Upper lobe of left lung (tissue), 6 donors: ENCODE measurements around the gene N4BP2L2. TPM values are rescaled to one million over a fixed set of nuclear protein-coding genes. Genes with fewer than 3 reads are reported as not detected.

ENCODE experiments used
- ATAC-seq, 2 donors: fragments of 200-7000 bp; cut with Tn5 transposase; one replicate each; pipeline ENCODE4 v1.9.1; 2022; ENCODE audit warnings: mild to moderate bottlenecking in 2 of 2, moderate library complexity in 2 of 2; ENCODE audit not compliant: low FRiP score in 2 of 2
- DNase-seq, 2 donors: peaks; one replicate each; pipeline ENCODE4 v3.0.0-alpha.2; 2019 to 2020
- H3K27ac ChIP-seq, 4 donors: fragments of 200-600 bp; sonication (generic); one replicate each; pipeline ENCODE4 v1.5.1; 2016 to 2019
- H3K27me3 ChIP-seq, 4 donors: fragments of 200-600 bp; sonication (generic); one replicate each; pipeline ENCODE4 v1.5.1; 2017 to 2019
- H3K36me3 ChIP-seq, 4 donors: fragments of 200-600 bp; sonication (generic); one replicate each; pipeline ENCODE4 v1.5.1; 2016 to 2019
- H3K4me1 ChIP-seq, 4 donors: fragments of 200-600 bp; sonication (generic); one replicate each; pipeline ENCODE4 v1.5.1; 2018 to 2019
- H3K4me3 ChIP-seq, 4 donors: fragments of 200-600 bp; sonication (generic); one replicate each; pipeline ENCODE4 v1.5.1; 2017 to 2019; ENCODE audit warnings: mild to moderate bottlenecking in 2 of 4, moderate library complexity in 1 of 4
- H3K9me3 ChIP-seq, 4 donors: fragments of 200-600 bp; sonication (generic); one replicate each; pipeline ENCODE4 v1.5.1; 2018 to 2019
- CTCF ChIP-seq, 6 experiments: fragments of 450-650 bp in 4 of 6; fragments of 200-600 bp in 2 of 6; sonication (generic) in 2 of 6; IDR thresholded peaks; one replicate each; pipeline ENCODE4 v1.5.1; 2016 to 2019; ENCODE audit warnings: antibody characterized with exemption in 6 of 6
- EP300 ChIP-seq, 4 donors: sonication (generic); formaldehyde crosslinking; IDR thresholded peaks; one replicate each; pipeline ENCODE4 v1.5.1; 2017; ENCODE audit warnings: antibody characterized with exemption in 4 of 4, control low read depth in 2 of 4
- POLR2A ChIP-seq, 4 donors: fragments of 450-650 bp; IDR thresholded peaks; one replicate each; pipeline ENCODE4 v1.5.1; 2016 to 2017; ENCODE audit warnings: antibody characterized with exemption in 4 of 4, mild to moderate bottlenecking in 2 of 4
- POLR2AphosphoS5 ChIP-seq, 2 donors: sonication (generic); formaldehyde crosslinking; IDR thresholded peaks; one replicate each; pipeline ENCODE4 v1.5.1; 2017; ENCODE audit warnings: antibody characterized with exemption in 2 of 2
- WGBS, 2 donors: methylation state at CpG; one replicate each; pipeline ENCODE4 v1.1.5; 2017 to 2018; 5-methylcytosine and 5-hydroxymethylcytosine counted together
- total RNA-seq, 6 donors: library from RNA; depleted of rRNA in 4 of 6; stranded (reverse); fragments of >200 nt in 4 of 6; gene quantifications; one replicate each; pipeline versions ENCODE4 v1.1.0 to v1.2.1, GENCODE V29; 2016 to 2021
- donor health status: DM: no; HTN: no; CAD: no; lungs with moderate emphysema.
- donor health status: DM: no; HTN: yes; CAD: no; lungs with severe emphysema.

Gene N4BP2L2
- total RNA-seq, 6 donors from 2014 or later: 93.7 to 583 (median 146) TPM

DNA sequence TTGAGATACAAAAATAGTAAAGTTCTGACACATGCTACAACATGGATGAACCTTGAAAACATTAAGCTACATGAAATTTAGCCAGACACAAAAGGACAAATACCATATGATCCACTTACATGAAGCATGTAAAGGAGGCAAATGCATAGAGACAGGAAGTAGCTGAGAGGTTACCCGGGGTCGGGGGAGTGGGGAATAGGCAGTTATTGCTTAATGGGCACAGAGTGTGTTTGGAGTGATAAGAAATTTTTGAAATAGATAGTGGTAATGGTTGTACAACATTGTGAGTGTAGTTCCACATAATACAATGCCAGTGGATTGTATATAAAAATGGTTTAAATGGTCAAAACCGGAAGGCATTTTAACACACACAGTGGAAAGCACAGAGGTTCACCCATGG is 115.0 kb downstream of the N4BP2L2 start:
- no peak overlapping the region for H3K4me3 ChIP-seq
- TF ChIP-seq CTCF (IDR thresholded peaks at IDR 0.05) (no peak), POLR2A (IDR thresholded peaks at IDR 0.05) (no peak), POLR2AphosphoS5 (IDR thresholded peaks at IDR 0.05) (no peak), EP300 (IDR thresholded peaks at IDR 0.05) (no peak)
- 63 to 75% methylated on average over 3 of the region's 3 CpGs for WGBS, 2 donors
- no peak overlapping the region for H3K27ac ChIP-seq
- H3K4me1 ChIP-seq: peaks cover 12 to 26% (median 17%) of the 10 kb centered on the region in 4 donors
- H3K27me3 ChIP-seq: no peaks in the 10 kb centered on the region
- ATAC-seq (no peak), DNase-seq (no peak)
- H3K36me3 ChIP-seq: peaks cover 0 to 9% (median 1%) of the 10 kb centered on the region in 4 donors
- H3K9me3 ChIP-seq: peaks cover 0 to 6% (median 0%) of the 10 kb centered on the region in 4 donors

GRCh38 chr13:32419862-32420261 is 118.7 kb downstream of the N4BP2L2 start:
- Histone ChIP-seq H3K27me3 (no peaks in the 10 kb centered on the region), H3K4me3 (no peak overlapping the region), H3K9me3 (peaks cover 0 to 6% (median 0%) of the 10 kb centered on the region in 4 donors), H3K36me3 (peaks cover 0 to 9% (median 1%) of the 10 kb centered on the region in 4 donors), H3K27ac (no peak overlapping the region), H3K4me1 (peaks cover 0 to 2% (median 0%) of the 10 kb centered on the region in 4 donors)
- DNase-seq (no peak), ATAC-seq (peak in 1 of 2 donors; percentile 63)
- TF ChIP-seq POLR2AphosphoS5 (IDR thresholded peaks at IDR 0.05) (no peak), EP300 (IDR thresholded peaks at IDR 0.05) (no peak), CTCF (IDR thresholded peaks at IDR 0.05) (no peak), POLR2A (IDR thresholded peaks at IDR 0.05) (no peak)
- 86 to 95% methylated on average over 1 to 2 of the region's 2 CpGs for WGBS, 2 donors

GRCh38 chr13:32417995-32418394 is 120.6 kb downstream of the N4BP2L2 start:
- Histone ChIP-seq H3K4me3 (no peak overlapping the region), H3K36me3 (peaks cover 0 to 9% (median 1%) of the 10 kb centered on the region in 4 donors), H3K4me1 (no peaks in the 10 kb centered on the region), H3K9me3 (peaks cover 0 to 6% (median 0%) of the 10 kb centered on the region in 4 donors), H3K27ac (no peak overlapping the region), H3K27me3 (no peaks in the 10 kb centered on the region)
- ATAC-seq: no peak
- 95 to 100% methylated on average over 1 of the region's 1 CpG for WGBS, 2 donors
- no peak for DNase-seq
- TF ChIP-seq EP300 (IDR thresholded peaks at IDR 0.05) (no peak), CTCF (IDR thresholded peaks at IDR 0.05) (no peak), POLR2A (IDR thresholded peaks at IDR 0.05) (no peak), POLR2AphosphoS5 (IDR thresholded peaks at IDR 0.05) (no peak)

DNA sequence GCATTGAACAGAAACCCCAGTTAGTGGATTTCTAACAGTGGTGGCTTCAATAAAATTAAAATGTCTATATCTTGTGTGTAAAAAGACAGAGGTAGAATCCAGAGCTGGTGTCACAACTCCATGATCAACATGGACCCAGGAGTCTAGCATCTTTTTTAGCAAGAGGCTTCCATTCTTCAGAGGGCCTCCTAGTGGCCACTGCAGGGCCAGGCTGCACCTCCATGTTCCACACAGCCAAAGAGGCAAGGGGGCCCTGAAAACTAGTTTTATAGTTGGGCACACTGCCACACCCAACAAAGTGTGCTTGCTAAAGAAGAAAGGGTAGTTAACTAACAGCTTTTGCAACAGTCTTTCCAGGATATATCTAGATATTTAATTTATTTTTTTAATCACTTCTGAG is 123.6 kb downstream of the N4BP2L2 start:
- Histone ChIP-seq H3K27me3 (no peaks in the 10 kb centered on the region), H3K36me3 (peaks cover 0 to 6% (median 1%) of the 10 kb centered on the region in 4 donors), H3K9me3 (peaks cover 0 to 4% (median 0%) of the 10 kb centered on the region in 4 donors), H3K4me1 (peaks cover under 1 to 3% (median under 1%) of the 10 kb centered on the region in 4 donors), H3K4me3 (no peak overlapping the region), H3K27ac (no peak overlapping the region)
- TF ChIP-seq POLR2AphosphoS5 (IDR thresholded peaks at IDR 0.05): no peak
- TF ChIP-seq CTCF (IDR thresholded peaks at IDR 0.05): peak in 4 of 6 experiments; percentile 22 to 32 (median 26)
- DNase-seq (no peak), ATAC-seq (peak in 1 of 2 donors; percentile 35)

GRCh38 chr13:32414580-32414979 is 124.0 kb downstream of the N4BP2L2 start:
- Histone ChIP-seq H3K27ac (no peak overlapping the region), H3K4me1 (peaks cover 4 to 7% (median 5%) of the 10 kb centered on the region in 4 donors), H3K27me3 (no peaks in the 10 kb centered on the region), H3K9me3 (no peaks in the 10 kb centered on the region), H3K4me3 (no peak overlapping the region), H3K36me3 (peaks cover 0 to 1% (median 0%) of the 10 kb centered on the region in 4 donors)
- no peak for ATAC-seq
- no peak for TF ChIP-seq CTCF (IDR thresholded peaks at IDR 0.05)
- TF ChIP-seq EP300 (IDR thresholded peaks at IDR 0.05): no peak
- no peak for TF ChIP-seq POLR2A (IDR thresholded peaks at IDR 0.05)
- WGBS, 2 donors: 72 to 75% methylated on average over 2 of the region's 2 CpGs
- DNase-seq: no peak
